GM23338 (cell line): Measurements from ENCODE around the gene UNC5A. TPM values are rescaled to one million over a fixed set of nuclear protein-coding genes. Genes with fewer than 3 reads are reported as not detected.

Experiments used
- ATAC-seq: fragments of 200-7000 bp; cut with Tn5 transposase; 3 replicates; pipeline ENCODE4 v1.9.1; 2020
- DNase-seq: peaks from one replicate; pipeline ENCODE4 v3.0.0-alpha.2; 2015; ENCODE audit warnings: low spot score
- H2AFZ ChIP-seq: fragments of 200-600 bp; sonication (generic); 2 replicates; pipeline ENCODE4 v1.8.0; 2016; ENCODE audit warnings: antibody characterized with exemption, mild to moderate bottlenecking, moderate library complexity
- H3F3A ChIP-seq: fragments of 200-600 bp; sonication (generic); replicated peaks from 2 replicates; pipeline ENCODE4 v1.8.0; 2017; ENCODE audit warnings: antibody characterized with exemption, mixed run types, low read depth
- H3K27ac ChIP-seq: fragments of 200-600 bp; sonication (generic); 2 replicates; pipeline ENCODE4 v1.6.1; 2016; ENCODE audit warnings: low read depth
- H3K27me3 ChIP-seq: fragments of 200-600 bp; sonication (generic); 2 replicates; pipeline ENCODE4 v1.8.0; 2016; ENCODE audit warnings: mild to moderate bottlenecking, mixed run types, moderate library complexity; ENCODE audit not compliant: insufficient read depth
- H3K36me3 ChIP-seq: fragments of 200-600 bp; sonication (generic); 2 replicates; pipeline ENCODE4 v1.8.0; 2016; ENCODE audit warnings: mild to moderate bottlenecking; ENCODE audit not compliant: insufficient read depth
- H3K4me1 ChIP-seq: fragments of 200-600 bp; sonication (generic); 2 replicates; pipeline ENCODE4 v1.8.0; 2016; ENCODE audit warnings: mild to moderate bottlenecking, moderate library complexity; ENCODE audit not compliant: insufficient read depth
- H3K4me2 ChIP-seq: fragments of 200-600 bp; sonication (generic); 2 replicates; pipeline ENCODE4 v1.7.1; 2017; ENCODE audit warnings: mixed run types
- H3K4me3 ChIP-seq: fragments of 200-600 bp; sonication (generic); 2 replicates; pipeline ENCODE4 v1.6.1; 2016; ENCODE audit warnings: mixed run types
- H3K79me2 ChIP-seq: fragments of 200-600 bp; sonication (generic); replicated peaks from 2 replicates; pipeline ENCODE4 v1.8.0; 2017; ENCODE audit warnings: mild to moderate bottlenecking; ENCODE audit not compliant: insufficient read depth
- H3K9me2 ChIP-seq: fragments of 200-600 bp; sonication (generic); 2 replicates; pipeline ENCODE4 v1.8.0; 2017; ENCODE audit not compliant: insufficient read depth
- H4K20me1 ChIP-seq: fragments of 200-600 bp; sonication (generic); replicated peaks from 2 replicates; pipeline ENCODE4 v1.8.0; 2017; ENCODE audit warnings: mild to moderate bottlenecking; ENCODE audit not compliant: insufficient read depth
- H3K27ac Mint-ChIP-seq: 2 replicates; pipeline ENCODE4 v1.8.0; 2020; ENCODE audit warnings: inconsistent platforms, mild to moderate bottlenecking, moderate library complexity, mixed read lengths
- H3K27me3 Mint-ChIP-seq: 3 replicates; pipeline ENCODE4 v1.8.0; 2022; ENCODE audit warnings: low read depth, mild to moderate bottlenecking, moderate library complexity, mixed read lengths, inconsistent platforms; ENCODE audit not compliant: insufficient read depth, poor library complexity
- H3K36me3 Mint-ChIP-seq: 3 replicates; pipeline ENCODE4 v1.8.0; 2021; ENCODE audit warnings: low read depth, mild to moderate bottlenecking, inconsistent platforms, moderate library complexity, mixed read lengths
- H3K4me1 Mint-ChIP-seq: 3 replicates; pipeline ENCODE4 v1.8.0; 2020; ENCODE audit warnings: mild to moderate bottlenecking, inconsistent platforms, mixed read lengths
- H3K4me3 Mint-ChIP-seq: 3 replicates; pipeline ENCODE4 v1.8.0; 2021; ENCODE audit warnings: moderate library complexity, mild to moderate bottlenecking, inconsistent platforms, mixed read lengths
- H3K9me3 Mint-ChIP-seq: 3 replicates; pipeline ENCODE4 v1.8.0; 2020; ENCODE audit warnings: moderate library complexity, mild to moderate bottlenecking, inconsistent platforms, mixed read lengths
- EZH2 ChIP-seq: fragments of 200-600 bp; sonication (generic); IDR thresholded peaks from one replicate; pipeline ENCODE4 v1.8.0; 2017; ENCODE audit warnings: antibody characterized with exemption, mild to moderate bottlenecking, low read depth; ENCODE audit not compliant: unreplicated experiment
- EZH2phosphoT487 ChIP-seq: fragments of 200-600 bp; sonication (generic); IDR thresholded peaks from one replicate; pipeline ENCODE4 v1.8.1; 2018; ENCODE audit warnings: antibody characterized with exemption; ENCODE audit not compliant: unreplicated experiment
- JUNB ChIP-seq: IDR thresholded peaks from one replicate; pipeline ENCODE4 v1.6.1; 2016; ENCODE audit warnings: antibody characterized with exemption; ENCODE audit not compliant: unreplicated experiment
- NANOG ChIP-seq: IDR thresholded peaks from 2 replicates; pipeline ENCODE4 v1.6.1; 2016; ENCODE audit warnings: antibody characterized with exemption, borderline replicate concordance
- POLR2AphosphoS5 ChIP-seq: IDR thresholded peaks from 2 replicates; pipeline ENCODE4 v1.6.1; 2016; ENCODE audit warnings: antibody characterized with exemption, low read depth
- STAT1 ChIP-seq: IDR thresholded peaks from one replicate; pipeline ENCODE4 v1.6.1; 2016; ENCODE audit warnings: antibody characterized with exemption; ENCODE audit not compliant: unreplicated experiment
- ZNF114 ChIP-seq: fragments of 250-450 bp; sonication (Bioruptor Pico); IDR thresholded peaks from 2 replicates; pipeline ENCODE4 v1.5.0; 2020; ENCODE audit warnings: mild to moderate bottlenecking, moderate library complexity
- ZNF331 ChIP-seq: fragments of 250-450 bp; sonication (Bioruptor Pico); IDR thresholded peaks from 2 replicates; pipeline ENCODE4 v1.5.0; 2020; ENCODE audit warnings: low read depth, mild to moderate bottlenecking, moderate library complexity
- polyA plus RNA-seq: library from polyadenylated mRNA; unstranded; fragments of >200 nt; fragmentation: Nextera tagmentation; extraction: Ambion mirVana; gene quantifications from 2 replicates; pipeline ENCODE4 v1.2.1, GENCODE V29; 2016
- total RNA-seq: library from RNA; depleted of rRNA; stranded (reverse); fragments of >200 nt; shearing (Covaris generic); gene quantifications from 2 replicates; pipeline ENCODE4 v1.2.3, GENCODE V29; 2014
- TF ChIP-seq, protein P1 (sequence below): IDR thresholded peaks from 2 replicates; pipeline ENCODE4 v1.6.1; 2016; ENCODE audit warnings: antibody characterized with exemption
- TF ChIP-seq, protein P2 (sequence below): IDR thresholded peaks from one replicate; pipeline ENCODE4 v1.6.1; 2018; ENCODE audit warnings: antibody characterized with exemption; ENCODE audit not compliant: unreplicated experiment
- TF ChIP-seq, protein P3 (sequence below): fragments of 250-450 bp; sonication (Bioruptor Pico); IDR thresholded peaks from 2 replicates; pipeline ENCODE4 v1.5.0; 2020; ENCODE audit warnings: mild to moderate bottlenecking, moderate library complexity
- TF ChIP-seq, protein P4 (sequence below), 2 experiments: fragments of 200-600 bp in 1 of 2; sonication (generic) in 1 of 2; conservative IDR thresholded peaks; 2 replicates each; pipeline versions ENCODE4 v1.5.1 to v1.6.1; 2016 to 2017; ENCODE audit warnings: antibody characterized with exemption in 2 of 2, low read depth in 2 of 2, mild to moderate bottlenecking in 2 of 2, moderate library complexity in 1 of 2

UNC5A gene
- total and polyA plus RNA-seq, 2 experiments from 2014 or later = 0.92 to 3.9 TPM

DNA sequence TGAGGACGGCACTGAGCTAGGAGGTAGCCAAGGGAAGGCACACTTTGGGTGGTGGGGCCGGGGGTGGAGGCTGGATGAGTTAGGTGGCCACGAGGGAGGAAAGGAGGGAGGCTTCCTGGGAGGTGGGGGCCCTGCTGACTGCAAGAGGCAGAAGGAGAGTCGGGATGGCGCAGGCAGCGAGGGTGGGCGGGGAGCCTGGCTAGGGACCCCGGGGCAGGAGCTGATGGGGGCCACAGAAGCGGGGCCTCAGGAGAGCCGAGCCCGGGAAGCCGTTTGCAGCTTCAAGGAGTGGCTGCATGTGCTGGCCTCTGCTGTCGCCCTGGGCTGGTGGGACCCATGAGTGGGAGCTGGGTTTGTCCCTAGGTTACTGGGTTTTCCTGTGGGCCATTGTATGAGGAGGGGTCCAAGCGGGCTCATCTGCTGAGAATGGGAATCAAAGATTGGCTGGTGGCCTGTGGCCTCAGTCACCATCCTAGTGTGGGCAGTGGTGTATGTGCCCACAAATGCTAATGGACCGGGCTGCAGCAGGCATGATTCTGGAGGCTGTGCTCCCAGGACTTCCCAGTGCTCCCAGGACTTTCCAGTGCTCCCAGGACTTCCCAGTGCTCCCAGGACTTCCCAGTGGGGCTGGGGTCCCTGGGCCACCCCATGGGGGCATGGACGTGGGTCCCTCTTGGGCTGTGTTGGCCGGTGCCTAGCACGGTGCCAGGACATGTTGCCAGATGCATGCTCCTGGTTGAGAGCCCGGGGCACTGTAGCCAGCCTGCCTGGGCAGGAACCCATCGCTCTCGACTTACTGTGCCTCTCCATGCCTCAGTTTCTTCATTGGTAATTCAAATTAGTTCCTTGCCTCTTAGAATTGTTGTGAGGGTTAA is 40.2 kb downstream of the UNC5A start (continued):
- TF ChIP-seq, protein P1, sequence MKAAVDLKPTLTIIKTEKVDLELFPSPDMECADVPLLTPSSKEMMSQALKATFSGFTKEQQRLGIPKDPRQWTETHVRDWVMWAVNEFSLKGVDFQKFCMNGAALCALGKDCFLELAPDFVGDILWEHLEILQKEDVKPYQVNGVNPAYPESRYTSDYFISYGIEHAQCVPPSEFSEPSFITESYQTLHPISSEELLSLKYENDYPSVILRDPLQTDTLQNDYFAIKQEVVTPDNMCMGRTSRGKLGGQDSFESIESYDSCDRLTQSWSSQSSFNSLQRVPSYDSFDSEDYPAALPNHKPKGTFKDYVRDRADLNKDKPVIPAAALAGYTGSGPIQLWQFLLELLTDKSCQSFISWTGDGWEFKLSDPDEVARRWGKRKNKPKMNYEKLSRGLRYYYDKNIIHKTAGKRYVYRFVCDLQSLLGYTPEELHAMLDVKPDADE = no peak

DNA sequence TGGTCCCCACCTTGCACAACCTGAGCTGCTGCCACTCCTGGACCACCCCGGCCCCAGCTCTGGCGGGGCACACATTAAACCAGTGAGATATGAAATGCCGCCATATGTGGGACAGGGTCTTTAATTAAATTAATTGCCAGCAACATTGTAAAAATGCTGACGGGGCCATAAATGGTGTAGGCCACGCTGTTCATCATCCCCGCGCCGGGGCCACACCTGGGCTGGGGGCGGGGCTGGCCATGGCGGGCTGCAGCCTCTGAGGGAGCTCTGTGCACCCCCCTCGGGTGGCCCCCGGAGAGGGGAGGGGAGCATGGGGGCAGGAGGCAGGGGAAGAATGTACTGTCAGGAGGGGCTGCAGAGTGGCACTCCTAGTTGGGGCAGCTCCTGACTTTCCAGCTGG is 41.0 kb downstream of the UNC5A start:
- H3K27me3 Mint-ChIP-seq = peaks cover 12% of the 10 kb centered on the region
- Histone ChIP-seq H3K27ac (no peak overlapping the region), H3K27me3 (no peaks in the 10 kb centered on the region), H3K4me3 (no peak overlapping the region), H3K4me1 (no peaks in the 10 kb centered on the region), H4K20me1 (no peaks in the 10 kb centered on the region), H3K4me2 (no peak overlapping the region), H3F3A (no peaks in the 10 kb centered on the region), H2AFZ (no peak overlapping the region), H3K79me2 (no peaks in the 10 kb centered on the region), H3K9me2 (no peaks in the 10 kb centered on the region), H3K36me3 (no peaks in the 10 kb centered on the region)
- DNase-seq (no peak), ATAC-seq (no peak)
- H3K9me3 Mint-ChIP-seq = no peaks in the 10 kb centered on the region
- no peak overlapping the region for H3K4me3 Mint-ChIP-seq
- no peak overlapping the region for H3K27ac Mint-ChIP-seq
- peaks cover 6% of the 10 kb centered on the region; the same call in 2 of the 3 replicates for H3K4me1 Mint-ChIP-seq
- no peaks in the 10 kb centered on the region; the same call in 2 of the 3 replicates for H3K36me3 Mint-ChIP-seq
- TF ChIP-seq EZH2phosphoT487 (no peak), POLR2AphosphoS5 (no peak), EZH2 (no peak), NANOG (no peak), JUNB (no peak), ZNF114 (CRISPR knock-in tag) (no peak), ZNF331 (CRISPR knock-in tag) (no peak), STAT1 (no peak)
- TF ChIP-seq, protein P2, sequence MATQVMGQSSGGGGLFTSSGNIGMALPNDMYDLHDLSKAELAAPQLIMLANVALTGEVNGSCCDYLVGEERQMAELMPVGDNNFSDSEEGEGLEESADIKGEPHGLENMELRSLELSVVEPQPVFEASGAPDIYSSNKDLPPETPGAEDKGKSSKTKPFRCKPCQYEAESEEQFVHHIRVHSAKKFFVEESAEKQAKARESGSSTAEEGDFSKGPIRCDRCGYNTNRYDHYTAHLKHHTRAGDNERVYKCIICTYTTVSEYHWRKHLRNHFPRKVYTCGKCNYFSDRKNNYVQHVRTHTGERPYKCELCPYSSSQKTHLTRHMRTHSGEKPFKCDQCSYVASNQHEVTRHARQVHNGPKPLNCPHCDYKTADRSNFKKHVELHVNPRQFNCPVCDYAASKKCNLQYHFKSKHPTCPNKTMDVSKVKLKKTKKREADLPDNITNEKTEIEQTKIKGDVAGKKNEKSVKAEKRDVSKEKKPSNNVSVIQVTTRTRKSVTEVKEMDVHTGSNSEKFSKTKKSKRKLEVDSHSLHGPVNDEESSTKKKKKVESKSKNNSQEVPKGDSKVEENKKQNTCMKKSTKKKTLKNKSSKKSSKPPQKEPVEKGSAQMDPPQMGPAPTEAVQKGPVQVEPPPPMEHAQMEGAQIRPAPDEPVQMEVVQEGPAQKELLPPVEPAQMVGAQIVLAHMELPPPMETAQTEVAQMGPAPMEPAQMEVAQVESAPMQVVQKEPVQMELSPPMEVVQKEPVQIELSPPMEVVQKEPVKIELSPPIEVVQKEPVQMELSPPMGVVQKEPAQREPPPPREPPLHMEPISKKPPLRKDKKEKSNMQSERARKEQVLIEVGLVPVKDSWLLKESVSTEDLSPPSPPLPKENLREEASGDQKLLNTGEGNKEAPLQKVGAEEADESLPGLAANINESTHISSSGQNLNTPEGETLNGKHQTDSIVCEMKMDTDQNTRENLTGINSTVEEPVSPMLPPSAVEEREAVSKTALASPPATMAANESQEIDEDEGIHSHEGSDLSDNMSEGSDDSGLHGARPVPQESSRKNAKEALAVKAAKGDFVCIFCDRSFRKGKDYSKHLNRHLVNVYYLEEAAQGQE = no peak
- TF ChIP-seq, protein P3, sequence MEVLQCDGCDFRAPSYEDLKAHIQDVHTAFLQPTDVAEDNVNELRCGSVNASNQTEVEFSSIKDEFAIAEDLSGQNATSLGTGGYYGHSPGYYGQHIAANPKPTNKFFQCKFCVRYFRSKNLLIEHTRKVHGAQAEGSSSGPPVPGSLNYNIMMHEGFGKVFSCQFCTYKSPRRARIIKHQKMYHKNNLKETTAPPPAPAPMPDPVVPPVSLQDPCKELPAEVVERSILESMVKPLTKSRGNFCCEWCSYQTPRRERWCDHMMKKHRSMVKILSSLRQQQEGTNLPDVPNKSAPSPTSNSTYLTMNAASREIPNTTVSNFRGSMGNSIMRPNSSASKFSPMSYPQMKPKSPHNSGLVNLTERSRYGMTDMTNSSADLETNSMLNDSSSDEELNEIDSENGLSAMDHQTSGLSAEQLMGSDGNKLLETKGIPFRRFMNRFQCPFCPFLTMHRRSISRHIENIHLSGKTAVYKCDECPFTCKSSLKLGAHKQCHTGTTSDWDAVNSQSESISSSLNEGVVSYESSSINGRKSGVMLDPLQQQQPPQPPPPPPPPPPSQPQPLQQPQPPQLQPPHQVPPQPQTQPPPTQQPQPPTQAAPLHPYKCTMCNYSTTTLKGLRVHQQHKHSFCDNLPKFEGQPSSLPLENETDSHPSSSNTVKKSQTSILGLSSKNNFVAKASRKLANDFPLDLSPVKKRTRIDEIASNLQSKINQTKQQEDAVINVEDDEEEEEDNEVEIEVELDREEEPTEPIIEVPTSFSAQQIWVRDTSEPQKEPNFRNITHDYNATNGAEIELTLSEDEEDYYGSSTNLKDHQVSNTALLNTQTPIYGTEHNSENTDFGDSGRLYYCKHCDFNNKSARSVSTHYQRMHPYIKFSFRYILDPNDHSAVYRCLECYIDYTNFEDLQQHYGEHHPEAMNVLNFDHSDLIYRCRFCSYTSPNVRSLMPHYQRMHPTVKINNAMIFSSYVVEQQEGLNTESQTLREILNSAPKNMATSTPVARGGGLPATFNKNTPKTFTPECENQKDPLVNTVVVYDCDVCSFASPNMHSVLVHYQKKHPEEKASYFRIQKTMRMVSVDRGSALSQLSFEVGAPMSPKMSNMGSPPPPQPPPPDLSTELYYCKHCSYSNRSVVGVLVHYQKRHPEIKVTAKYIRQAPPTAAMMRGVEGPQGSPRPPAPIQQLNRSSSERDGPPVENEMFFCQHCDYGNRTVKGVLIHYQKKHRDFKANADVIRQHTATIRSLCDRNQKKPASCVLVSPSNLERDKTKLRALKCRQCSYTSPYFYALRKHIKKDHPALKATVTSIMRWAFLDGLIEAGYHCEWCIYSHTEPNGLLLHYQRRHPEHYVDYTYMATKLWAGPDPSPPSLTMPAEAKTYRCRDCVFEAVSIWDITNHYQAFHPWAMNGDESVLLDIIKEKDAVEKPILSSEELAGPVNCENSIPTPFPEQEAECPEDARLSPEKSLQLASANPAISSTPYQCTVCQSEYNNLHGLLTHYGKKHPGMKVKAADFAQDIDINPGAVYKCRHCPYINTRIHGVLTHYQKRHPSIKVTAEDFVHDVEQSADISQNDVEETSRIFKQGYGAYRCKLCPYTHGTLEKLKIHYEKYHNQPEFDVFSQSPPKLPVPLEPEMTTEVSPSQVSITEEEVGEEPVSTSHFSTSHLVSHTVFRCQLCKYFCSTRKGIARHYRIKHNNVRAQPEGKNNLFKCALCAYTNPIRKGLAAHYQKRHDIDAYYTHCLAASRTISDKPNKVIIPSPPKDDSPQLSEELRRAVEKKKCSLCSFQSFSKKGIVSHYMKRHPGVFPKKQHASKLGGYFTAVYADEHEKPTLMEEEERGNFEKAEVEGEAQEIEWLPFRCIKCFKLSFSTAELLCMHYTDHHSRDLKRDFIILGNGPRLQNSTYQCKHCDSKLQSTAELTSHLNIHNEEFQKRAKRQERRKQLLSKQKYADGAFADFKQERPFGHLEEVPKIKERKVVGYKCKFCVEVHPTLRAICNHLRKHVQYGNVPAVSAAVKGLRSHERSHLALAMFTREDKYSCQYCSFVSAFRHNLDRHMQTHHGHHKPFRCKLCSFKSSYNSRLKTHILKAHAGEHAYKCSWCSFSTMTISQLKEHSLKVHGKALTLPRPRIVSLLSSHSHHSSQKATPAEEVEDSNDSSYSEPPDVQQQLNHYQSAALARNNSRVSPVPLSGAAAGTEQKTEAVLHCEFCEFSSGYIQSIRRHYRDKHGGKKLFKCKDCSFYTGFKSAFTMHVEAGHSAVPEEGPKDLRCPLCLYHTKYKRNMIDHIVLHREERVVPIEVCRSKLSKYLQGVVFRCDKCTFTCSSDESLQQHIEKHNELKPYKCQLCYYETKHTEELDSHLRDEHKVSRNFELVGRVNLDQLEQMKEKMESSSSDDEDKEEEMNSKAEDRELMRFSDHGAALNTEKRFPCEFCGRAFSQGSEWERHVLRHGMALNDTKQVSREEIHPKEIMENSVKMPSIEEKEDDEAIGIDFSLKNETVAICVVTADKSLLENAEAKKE (CRISPR knock-in tag) = no peak
- TF ChIP-seq, protein P4, sequence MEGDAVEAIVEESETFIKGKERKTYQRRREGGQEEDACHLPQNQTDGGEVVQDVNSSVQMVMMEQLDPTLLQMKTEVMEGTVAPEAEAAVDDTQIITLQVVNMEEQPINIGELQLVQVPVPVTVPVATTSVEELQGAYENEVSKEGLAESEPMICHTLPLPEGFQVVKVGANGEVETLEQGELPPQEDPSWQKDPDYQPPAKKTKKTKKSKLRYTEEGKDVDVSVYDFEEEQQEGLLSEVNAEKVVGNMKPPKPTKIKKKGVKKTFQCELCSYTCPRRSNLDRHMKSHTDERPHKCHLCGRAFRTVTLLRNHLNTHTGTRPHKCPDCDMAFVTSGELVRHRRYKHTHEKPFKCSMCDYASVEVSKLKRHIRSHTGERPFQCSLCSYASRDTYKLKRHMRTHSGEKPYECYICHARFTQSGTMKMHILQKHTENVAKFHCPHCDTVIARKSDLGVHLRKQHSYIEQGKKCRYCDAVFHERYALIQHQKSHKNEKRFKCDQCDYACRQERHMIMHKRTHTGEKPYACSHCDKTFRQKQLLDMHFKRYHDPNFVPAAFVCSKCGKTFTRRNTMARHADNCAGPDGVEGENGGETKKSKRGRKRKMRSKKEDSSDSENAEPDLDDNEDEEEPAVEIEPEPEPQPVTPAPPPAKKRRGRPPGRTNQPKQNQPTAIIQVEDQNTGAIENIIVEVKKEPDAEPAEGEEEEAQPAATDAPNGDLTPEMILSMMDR (conservative IDR thresholded peaks at IDR 0.05; ENCODE audit: low read depth in 2 of 2) = no peak
